ENCODE measurements around the gene LRFN4.

Gene LRFN4

GRCh38 chr11:66894141-66894540, 37.3 kb downstream of the LRFN4 start:
- no peak for DNase-seq

GRCh38 chr11:66901964-66902390, 45.1 kb downstream of the LRFN4 start:
- no peak for DNase-seq

- no peak for DNase-seq
Observed at GRCh38 chr11:66902486-66903177, 45.8 kb downstream of the LRFN4 start.

GRCh38 chr11:66904055-66904454, 47.2 kb downstream of the LRFN4 start:
- DNase-seq = no peak

GRCh38 chr11:66904561-66904960, 47.7 kb downstream of the LRFN4 start:
- DNase-seq = no peak

- DNase-seq = no peak
Observed at GRCh38 chr11:66904981-66905521, 48.2 kb downstream of the LRFN4 start.

- no peak for DNase-seq
Observed at GRCh38 chr11:66905631-66906030, 48.8 kb downstream of the LRFN4 start.

GRCh38 chr11:66906061-66906733, 49.3 kb downstream of the LRFN4 start:
- no peak for DNase-seq

- no peak for DNase-seq
Observed at GRCh38 chr11:66907751-66908630, 51.1 kb downstream of the LRFN4 start.

GRCh38 chr11:66909181-66909580, 52.3 kb downstream of the LRFN4 start:
- DNase-seq = no peak

GRCh38 chr11:66910016-66910415, 53.2 kb downstream of the LRFN4 start:
- DNase-seq = no peak

Measured in stimulated activated CD4-positive, alpha-beta T cell treated with anti-CD3 and anti-CD28 coated beads, Interleukin-12 subunit alpha, Interleukin-12 subunit beta, amount 100 ng/mL, for 4 hours (primary cell).